ENCODE measurements around the gene EFTUD2. TPM values are rescaled to one million over a fixed set of nuclear protein-coding genes. Genes with fewer than 3 reads are reported as not detected.

Gene EFTUD2
- total RNA-seq, 1 donor from 2014 or later: 102 TPM

DNA sequence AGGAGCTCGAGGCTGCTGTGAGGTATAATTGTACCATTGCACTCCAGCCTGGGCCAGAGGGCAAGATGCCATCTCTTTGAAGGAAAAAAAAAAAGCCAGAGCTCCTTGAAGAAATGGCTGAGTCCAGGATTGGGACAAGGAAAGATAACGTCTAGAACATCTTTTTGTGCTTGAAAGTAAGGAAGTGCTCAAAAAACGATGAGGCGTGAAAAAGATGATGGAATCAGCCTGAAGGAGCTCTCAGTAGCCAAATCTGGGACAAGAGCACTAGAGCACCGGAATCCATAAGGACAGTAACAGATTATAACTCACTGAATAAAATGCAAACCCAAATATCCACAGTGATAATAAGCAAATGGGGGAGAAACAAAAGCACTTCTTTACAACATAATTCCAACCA is 22.1 kb downstream of the EFTUD2 start:
- Mint-ChIP-seq H3K27ac (ENCODE audit: unreplicated experiment) (no peak overlapping the region), H3K9me3 (ENCODE audit: unreplicated experiment) (no peaks in the 10 kb centered on the region), H3K4me1 (ENCODE audit: unreplicated experiment) (no peaks in the 10 kb centered on the region), H3K4me3 (ENCODE audit: unreplicated experiment) (no peak overlapping the region), H3K36me3 (ENCODE audit: unreplicated experiment) (peaks cover 36% of the 10 kb centered on the region), H3K27me3 (ENCODE audit: unreplicated experiment) (no peaks in the 10 kb centered on the region)
- no peak for DNase-seq (ENCODE audit: extremely low spot score, unreplicated experiment)
- TF ChIP-seq, protein P1, sequence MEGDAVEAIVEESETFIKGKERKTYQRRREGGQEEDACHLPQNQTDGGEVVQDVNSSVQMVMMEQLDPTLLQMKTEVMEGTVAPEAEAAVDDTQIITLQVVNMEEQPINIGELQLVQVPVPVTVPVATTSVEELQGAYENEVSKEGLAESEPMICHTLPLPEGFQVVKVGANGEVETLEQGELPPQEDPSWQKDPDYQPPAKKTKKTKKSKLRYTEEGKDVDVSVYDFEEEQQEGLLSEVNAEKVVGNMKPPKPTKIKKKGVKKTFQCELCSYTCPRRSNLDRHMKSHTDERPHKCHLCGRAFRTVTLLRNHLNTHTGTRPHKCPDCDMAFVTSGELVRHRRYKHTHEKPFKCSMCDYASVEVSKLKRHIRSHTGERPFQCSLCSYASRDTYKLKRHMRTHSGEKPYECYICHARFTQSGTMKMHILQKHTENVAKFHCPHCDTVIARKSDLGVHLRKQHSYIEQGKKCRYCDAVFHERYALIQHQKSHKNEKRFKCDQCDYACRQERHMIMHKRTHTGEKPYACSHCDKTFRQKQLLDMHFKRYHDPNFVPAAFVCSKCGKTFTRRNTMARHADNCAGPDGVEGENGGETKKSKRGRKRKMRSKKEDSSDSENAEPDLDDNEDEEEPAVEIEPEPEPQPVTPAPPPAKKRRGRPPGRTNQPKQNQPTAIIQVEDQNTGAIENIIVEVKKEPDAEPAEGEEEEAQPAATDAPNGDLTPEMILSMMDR (IDR thresholded peaks at IDR 0.05): no peak

DNA sequence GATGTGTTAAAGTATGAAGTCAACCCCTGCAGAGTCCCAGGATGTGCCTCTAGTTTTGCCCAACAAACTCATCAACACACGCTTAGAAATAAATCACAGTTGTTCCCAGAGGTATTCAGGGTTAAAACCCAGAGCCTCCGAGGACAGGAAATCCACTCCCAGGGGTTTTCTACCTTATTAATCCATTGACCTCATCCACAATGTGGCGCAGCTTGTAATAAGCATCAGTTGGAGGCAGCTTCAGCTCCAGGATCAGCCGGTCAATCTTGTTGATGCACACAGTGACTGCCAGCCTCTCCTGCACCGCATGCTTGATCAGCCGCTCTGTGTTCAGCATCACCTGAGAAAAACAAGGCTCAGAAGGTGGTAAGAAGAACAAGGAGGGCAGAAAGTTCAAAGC is 23.5 kb downstream of the EFTUD2 start:
- Mint-ChIP-seq H3K27me3 (ENCODE audit: unreplicated experiment) (no peaks in the 10 kb centered on the region), H3K4me3 (ENCODE audit: unreplicated experiment) (no peak overlapping the region), H3K9me3 (ENCODE audit: unreplicated experiment) (no peaks in the 10 kb centered on the region), H3K27ac (ENCODE audit: unreplicated experiment) (no peak overlapping the region), H3K36me3 (ENCODE audit: unreplicated experiment) (peaks cover 40% of the 10 kb centered on the region), H3K4me1 (ENCODE audit: unreplicated experiment) (no peaks in the 10 kb centered on the region)
- TF ChIP-seq, protein P1 (IDR thresholded peaks at IDR 0.05): no peak
- DNase-seq (ENCODE audit: extremely low spot score, unreplicated experiment): no peak

DNA sequence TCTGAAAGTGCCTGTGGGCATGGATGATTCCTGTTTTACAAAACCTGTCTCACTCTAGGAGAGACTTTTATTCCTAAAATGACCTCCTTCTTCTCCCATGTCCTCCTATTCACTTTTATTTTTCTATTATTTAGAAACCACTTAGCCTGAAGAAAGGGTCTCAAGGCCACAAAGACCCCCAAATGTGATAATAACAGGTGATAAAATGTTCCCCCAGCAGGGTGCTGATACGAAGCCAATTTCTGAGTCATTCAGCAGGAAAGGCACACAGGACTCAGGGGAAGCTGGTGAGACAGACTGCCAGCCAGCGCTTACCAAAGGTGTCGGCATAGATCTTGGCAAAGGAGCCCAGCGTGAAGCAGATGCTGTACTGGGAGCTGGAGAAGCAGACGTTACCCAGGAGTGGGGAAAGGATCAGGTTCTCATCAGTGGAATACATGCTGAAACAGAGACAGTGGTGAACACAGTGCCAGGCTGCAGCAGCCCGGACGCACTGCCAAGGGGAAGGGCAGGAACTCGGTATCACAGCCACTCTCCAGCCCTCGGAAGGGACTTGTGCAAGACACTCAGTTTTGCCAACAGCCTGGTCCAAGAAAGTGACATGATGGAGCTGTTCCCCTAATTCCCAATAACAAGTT is 27.0 kb downstream of the EFTUD2 start:
- no peak overlapping the region for H3K27ac Mint-ChIP-seq (ENCODE audit: unreplicated experiment)
- no peaks in the 10 kb centered on the region for H3K27me3 Mint-ChIP-seq (ENCODE audit: unreplicated experiment)
- TF ChIP-seq, protein P1 (IDR thresholded peaks at IDR 0.05): no peak
- DNase-seq (ENCODE audit: extremely low spot score, unreplicated experiment): no peak
- H3K9me3 Mint-ChIP-seq (ENCODE audit: unreplicated experiment): no peaks in the 10 kb centered on the region
- peaks cover 42% of the 10 kb centered on the region for H3K36me3 Mint-ChIP-seq (ENCODE audit: unreplicated experiment)
- H3K4me1 Mint-ChIP-seq (ENCODE audit: unreplicated experiment): no peaks in the 10 kb centered on the region
- no peak overlapping the region for H3K4me3 Mint-ChIP-seq (ENCODE audit: unreplicated experiment)

DNA sequence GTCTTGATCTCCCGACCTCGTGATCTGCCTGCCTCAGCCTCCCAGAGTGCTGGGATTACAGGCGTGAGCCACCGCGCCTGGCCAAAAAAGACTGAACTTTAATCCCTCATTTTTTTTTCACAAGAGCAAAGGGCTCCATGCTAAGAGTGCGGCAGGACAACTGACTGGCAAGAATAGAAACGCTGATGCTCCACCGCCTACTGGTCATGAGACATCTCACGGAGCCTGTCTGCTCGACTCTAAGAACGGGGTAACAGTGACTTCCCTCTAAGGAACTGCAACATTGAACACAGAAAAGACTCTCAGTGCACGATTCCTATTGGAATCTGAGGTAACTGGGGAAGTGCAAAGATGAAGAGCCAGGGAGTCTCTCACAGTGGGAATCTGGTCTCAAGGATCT is 27.7 kb downstream of the EFTUD2 start:
- H3K27me3 Mint-ChIP-seq (ENCODE audit: unreplicated experiment): no peaks in the 10 kb centered on the region
- no peak for DNase-seq (ENCODE audit: extremely low spot score, unreplicated experiment)
- TF ChIP-seq, protein P1 (IDR thresholded peaks at IDR 0.05): no peak
- no peaks in the 10 kb centered on the region for H3K9me3 Mint-ChIP-seq (ENCODE audit: unreplicated experiment)
- H3K4me3 Mint-ChIP-seq (ENCODE audit: unreplicated experiment): no peak overlapping the region
- H3K36me3 Mint-ChIP-seq (ENCODE audit: unreplicated experiment): peaks cover 38% of the 10 kb centered on the region
- H3K4me1 Mint-ChIP-seq (ENCODE audit: unreplicated experiment): no peaks in the 10 kb centered on the region
- H3K27ac Mint-ChIP-seq (ENCODE audit: unreplicated experiment): no peak overlapping the region

DNA sequence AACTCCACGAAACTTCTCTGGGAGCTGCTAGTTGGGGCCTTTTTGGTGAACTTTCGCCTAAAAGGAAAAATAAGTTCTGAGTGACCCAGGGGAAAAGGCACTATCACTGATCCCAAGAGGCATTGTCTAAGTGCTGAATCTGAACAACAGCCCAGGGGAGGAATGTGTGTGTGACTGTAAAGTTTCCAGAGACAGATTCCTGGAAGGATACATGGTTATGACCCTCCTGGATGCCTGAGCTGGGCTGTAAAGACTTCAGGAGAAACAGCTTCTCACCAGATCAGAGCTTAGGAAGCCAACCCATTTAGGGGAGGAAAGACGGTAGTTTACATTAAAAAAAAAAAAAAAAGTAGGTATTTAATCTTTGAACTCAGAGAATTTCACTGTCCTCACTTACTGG is 31.4 kb downstream of the EFTUD2 start:
- no peak overlapping the region for H3K27ac Mint-ChIP-seq (ENCODE audit: unreplicated experiment)
- DNase-seq (ENCODE audit: extremely low spot score, unreplicated experiment): no peak
- TF ChIP-seq, protein P1 (IDR thresholded peaks at IDR 0.05): no peak
- no peak overlapping the region for H3K4me3 Mint-ChIP-seq (ENCODE audit: unreplicated experiment)
- H3K9me3 Mint-ChIP-seq (ENCODE audit: unreplicated experiment): no peaks in the 10 kb centered on the region
- H3K27me3 Mint-ChIP-seq (ENCODE audit: unreplicated experiment): no peaks in the 10 kb centered on the region
- no peaks in the 10 kb centered on the region for H3K4me1 Mint-ChIP-seq (ENCODE audit: unreplicated experiment)
- H3K36me3 Mint-ChIP-seq (ENCODE audit: unreplicated experiment): peaks cover 37% of the 10 kb centered on the region

Measured in osteocyte (in vitro differentiated cells).